Large intestine (tissue), 3 donors: Measurements from ENCODE around the gene HDAC4. TPM values are rescaled to one million over a fixed set of nuclear protein-coding genes. Genes with fewer than 3 reads are reported as not detected.
A peak's percentile ranks its signal among the peaks of the same experiment; 100 is the strongest.

Source experiments
- DNase-seq, 2 donors: peaks; one replicate each; pipeline versions ENCODE4 v3.0.0 to v3.0.0-alpha.2; 2013
- H3K27ac ChIP-seq: one replicate; pipeline ENCODE4 v1.5.1; 2013; ENCODE audit warnings: low read length
- H3K27me3 ChIP-seq: 2 replicates; pipeline ENCODE4 v1.6.1; 2013; ENCODE audit warnings: low read length; ENCODE audit not compliant: control insufficient read depth, insufficient read depth
- H3K36me3 ChIP-seq: 2 replicates; pipeline ENCODE4 v1.6.1; 2013; ENCODE audit warnings: low read length; ENCODE audit not compliant: control insufficient read depth, insufficient read depth
- H3K4me1 ChIP-seq: one replicate; pipeline ENCODE4 v1.6.1; 2013; ENCODE audit warnings: low read length; ENCODE audit not compliant: control insufficient read depth, insufficient read depth
- H3K4me3 ChIP-seq: one replicate; pipeline ENCODE4 v1.5.1; 2013; ENCODE audit warnings: low read length
- H3K9me3 ChIP-seq: one replicate; pipeline ENCODE4 v1.6.1; 2013; ENCODE audit warnings: mild to moderate bottlenecking, low read depth, low read length, moderate library complexity; ENCODE audit not compliant: control insufficient read depth
- WGBS: methylation state at CpG from one replicate; pipeline ENCODE4 v1.1.5; 2013; ENCODE audit warnings: low lambda C conversion rate; ENCODE audit not compliant: insufficient coverage; 5-methylcytosine and 5-hydroxymethylcytosine counted together
- polyA plus RNA-seq: library from polyadenylated mRNA; unstranded; fragments of 120-200 nt; gene quantifications from one replicate; pipeline ENCODE4 v1.2.1, GENCODE V29; 2013

Gene HDAC4
- polyA plus RNA-seq, 1 donor, result 10.7 TPM

GRCh38 chr2:239368321-239368720 lies 32.5 kb downstream of the HDAC4 start:
- WGBS, result no CpG with 5 or more reads among the region's 9 CpGs
- no peaks in the 10 kb centered on the region for H3K27me3 ChIP-seq
- no peak for DNase-seq
- H3K4me3 ChIP-seq, result no peak overlapping the region
- H3K36me3 ChIP-seq, result no peaks in the 10 kb centered on the region
- H3K27ac ChIP-seq, result no peak overlapping the region
- H3K9me3 ChIP-seq, result no peaks in the 10 kb centered on the region
- no peaks in the 10 kb centered on the region for H3K4me1 ChIP-seq

DNA sequence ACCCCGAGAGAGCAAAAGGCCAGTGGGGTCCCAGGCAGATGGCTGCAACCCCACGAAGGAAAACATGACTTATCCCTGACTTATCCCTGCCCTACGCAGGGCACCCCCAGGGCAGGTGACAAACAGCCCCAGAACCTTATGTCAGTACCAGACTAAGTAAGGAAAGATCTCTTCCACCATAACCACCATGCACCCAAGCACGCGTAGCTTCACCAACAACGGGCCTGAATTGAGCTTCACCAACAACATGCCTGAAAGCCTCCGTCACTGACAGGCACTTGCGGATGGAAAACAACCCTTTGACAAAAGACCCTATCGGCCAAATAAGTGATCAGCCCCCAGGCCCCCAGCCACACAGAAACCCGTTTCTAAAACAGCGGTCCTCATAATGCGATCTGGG lies 34.1 kb downstream of the HDAC4 start:
- Histone ChIP-seq H3K27ac (no peak overlapping the region), H3K4me3 (no peak overlapping the region), H3K36me3 (no peaks in the 10 kb centered on the region), H3K27me3 (no peaks in the 10 kb centered on the region), H3K4me1 (no peaks in the 10 kb centered on the region), H3K9me3 (no peaks in the 10 kb centered on the region)
- 90% methylated on average over 2 of the region's 12 CpGs for WGBS
- DNase-seq, result no peak

GRCh38 chr2:239365782-239366435 lies 34.9 kb downstream of the HDAC4 start:
- no peaks in the 10 kb centered on the region for H3K36me3 ChIP-seq
- H3K27ac ChIP-seq, result no peak overlapping the region
- WGBS, result no CpG with 5 or more reads among the region's 32 CpGs

DNA sequence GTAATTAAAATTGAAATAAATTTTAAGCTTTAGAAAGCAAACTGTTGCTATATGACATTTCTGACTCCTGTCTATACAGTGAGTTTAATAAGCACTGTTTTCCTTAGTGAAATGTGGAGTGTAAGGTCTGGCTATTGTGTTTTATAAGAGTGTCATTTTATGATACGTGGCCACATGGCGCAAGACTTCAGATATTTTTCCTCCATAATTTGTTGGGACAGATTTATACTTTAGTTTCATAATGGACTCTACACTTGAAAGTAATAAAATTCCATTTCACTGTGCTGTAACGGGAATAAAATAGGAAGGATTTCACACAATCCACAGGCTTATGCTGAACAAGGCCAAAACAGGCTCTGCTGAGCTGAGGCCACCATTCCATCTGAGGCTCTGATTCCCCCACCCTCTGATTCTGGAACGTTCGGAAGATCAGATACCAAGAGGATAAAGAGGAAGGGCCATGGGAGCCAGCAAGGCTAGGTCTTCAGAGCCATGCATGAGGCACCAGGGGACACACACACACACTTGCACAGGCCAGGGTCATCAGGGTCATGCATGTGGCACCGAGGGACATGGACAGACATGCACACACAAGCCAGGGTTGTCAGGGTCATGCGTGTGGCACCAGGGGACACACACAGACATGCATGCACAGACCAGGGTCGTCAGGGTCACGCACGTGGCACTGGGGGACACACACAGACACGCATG lies 35.6 kb downstream of the HDAC4 start:
- H3K4me1 ChIP-seq, result no peaks in the 10 kb centered on the region
- H3K27ac ChIP-seq, result no peak overlapping the region
- WGBS, result 100% methylated on average over 1 of the region's 11 CpGs

More at GRCh38 chr2:239365782-239366435, 34.9 kb downstream of the HDAC4 start:
- Histone ChIP-seq H3K9me3 (no peaks in the 10 kb centered on the region), H3K4me1 (no peaks in the 10 kb centered on the region), H3K27me3 (no peaks in the 10 kb centered on the region), H3K4me3 (no peak overlapping the region)
- no peak for DNase-seq

GRCh38 chr2:239363946-239364637 lies 36.7 kb downstream of the HDAC4 start:
- no peak for DNase-seq
- Histone ChIP-seq H3K27ac (no peak overlapping the region), H3K4me1 (no peaks in the 10 kb centered on the region)

More for the DNA sequence above, 35.6 kb downstream of the HDAC4 start:
- no peak overlapping the region for H3K4me3 ChIP-seq
- no peaks in the 10 kb centered on the region for H3K9me3 ChIP-seq
- DNase-seq, result no peak
- H3K27me3 ChIP-seq, result no peaks in the 10 kb centered on the region
- H3K36me3 ChIP-seq, result no peaks in the 10 kb centered on the region

DNA sequence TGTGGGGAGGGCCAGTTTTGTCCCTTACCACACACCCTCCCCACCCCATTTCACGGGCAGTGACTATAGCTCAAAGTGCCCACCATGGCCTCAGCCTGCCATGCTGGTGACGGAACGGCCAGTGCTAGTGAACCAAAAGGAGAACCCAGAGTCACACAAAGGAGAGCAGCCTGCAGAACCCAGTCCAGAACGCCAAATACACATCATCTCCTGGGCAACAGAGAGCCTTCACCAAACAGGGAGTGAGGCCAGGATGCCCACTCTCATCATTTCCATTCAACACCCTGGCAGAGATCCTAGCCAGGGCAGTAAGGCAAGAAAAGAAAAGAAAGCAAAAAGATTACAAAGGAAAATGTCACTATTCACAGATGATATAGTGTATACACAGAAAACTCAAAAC lies 38.3 kb downstream of the HDAC4 start:
- Histone ChIP-seq H3K27me3 (no peaks in the 10 kb centered on the region), H3K4me3 (no peak overlapping the region), H3K9me3 (no peaks in the 10 kb centered on the region), H3K36me3 (no peaks in the 10 kb centered on the region), H3K27ac (no peak overlapping the region), H3K4me1 (no peaks in the 10 kb centered on the region)
- WGBS, result no CpG with 5 or more reads among the region's 4 CpGs
- DNase-seq, result no peak

More at GRCh38 chr2:239363946-239364637, 36.7 kb downstream of the HDAC4 start:
- Histone ChIP-seq H3K36me3 (no peaks in the 10 kb centered on the region), H3K9me3 (no peaks in the 10 kb centered on the region), H3K27me3 (no peaks in the 10 kb centered on the region), H3K4me3 (no peak overlapping the region)
- 100% methylated on average over 1 of the region's 21 CpGs for WGBS

DNA sequence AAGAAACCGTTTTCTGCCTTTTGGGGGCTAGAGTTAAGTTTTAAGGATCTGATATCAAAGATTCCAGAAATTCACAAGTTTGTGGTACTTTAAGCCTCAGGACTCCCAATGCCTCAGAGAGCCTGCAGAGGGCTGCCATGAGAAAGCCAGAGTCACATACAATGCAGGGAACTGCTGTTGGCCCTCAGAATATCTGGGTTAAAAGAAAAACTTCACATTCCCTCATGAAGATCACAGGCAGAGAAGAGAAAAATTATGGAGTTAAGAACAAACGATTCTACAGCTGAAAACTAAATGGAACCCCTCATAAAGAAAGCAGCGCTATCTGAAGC lies 39.5 kb downstream of the HDAC4 start:
- Histone ChIP-seq H3K4me1 (no peaks in the 10 kb centered on the region), H3K4me3 (no peak overlapping the region), H3K9me3 (no peaks in the 10 kb centered on the region), H3K36me3 (no peaks in the 10 kb centered on the region), H3K27me3 (no peaks in the 10 kb centered on the region), H3K27ac (no peak overlapping the region)
- DNase-seq, result no peak
- 60% methylated on average over 1 of the region's 3 CpGs for WGBS

- Histone ChIP-seq H3K27me3 (no peaks in the 10 kb centered on the region), H3K36me3 (no peaks in the 10 kb centered on the region), H3K27ac (no peak overlapping the region), H3K4me1 (no peaks in the 10 kb centered on the region), H3K9me3 (no peaks in the 10 kb centered on the region), H3K4me3 (no peak overlapping the region)
- DNase-seq, result peak in 1 of 2 donors; percentile 27
- WGBS, result 50% methylated on average over 4 of the region's 19 CpGs
These were observed 40.2 kb downstream of the HDAC4 start for GRCh38 chr2:239360421-239361310.

DNA sequence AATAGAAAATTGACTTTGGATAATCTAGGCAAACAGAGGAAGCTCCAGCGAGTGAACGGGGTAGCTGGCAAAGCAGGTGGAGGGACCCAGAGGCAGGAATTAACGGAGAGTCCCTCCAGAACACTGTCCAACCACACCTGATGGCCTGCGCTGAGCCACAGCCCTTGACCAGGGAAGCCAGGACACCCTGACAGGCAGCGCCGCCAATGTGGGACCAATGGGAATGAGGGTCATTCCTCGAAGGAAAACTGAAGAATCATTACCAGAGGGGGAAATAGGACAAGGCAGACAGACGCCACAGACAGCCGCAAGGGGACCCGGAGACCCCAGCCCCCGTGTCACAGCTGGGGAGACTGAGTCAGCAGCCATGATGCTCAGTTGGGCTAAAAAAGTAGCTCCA lies 40.8 kb downstream of the HDAC4 start:
- no peak overlapping the region for H3K27ac ChIP-seq
- H3K4me3 ChIP-seq, result no peak overlapping the region
- H3K9me3 ChIP-seq, result no peaks in the 10 kb centered on the region
- WGBS, result no CpG with 5 or more reads among the region's 11 CpGs
- no peak for DNase-seq
- no peaks in the 10 kb centered on the region for H3K4me1 ChIP-seq
- H3K27me3 ChIP-seq, result no peaks in the 10 kb centered on the region
- no peaks in the 10 kb centered on the region for H3K36me3 ChIP-seq
